ENCODE measurements around the gene ALDH18A1.

- no peak for TF ChIP-seq POLR2A (IDR thresholded peaks at IDR 0.05)
- no peak for TF ChIP-seq CTCF (IDR thresholded peaks at IDR 0.05)
Measured at GRCh38 chr10:95574649-95575365, 81.7 kb downstream of the ALDH18A1 start.

Data from ovary (tissue), 3 donors.